Suprapubic skin (tissue), 4 donors: ENCODE measurements around the gene MKLN1. TPM values are rescaled to one million over a fixed set of nuclear protein-coding genes. Genes with fewer than 3 reads are reported as not detected.

ENCODE experiments used
- DNase-seq, 2 donors: peaks; one replicate each; pipeline ENCODE4 v3.0.0-alpha.2; 2019; ENCODE audit warnings: low spot score in 2 of 2
- H3K27ac ChIP-seq: fragments of 200-600 bp; sonication (generic); one replicate; pipeline ENCODE4 v1.5.1; 2019
- H3K27me3 ChIP-seq: fragments of 200-600 bp; sonication (generic); one replicate; pipeline ENCODE4 v1.5.1; 2019
- H3K36me3 ChIP-seq: fragments of 200-600 bp; sonication (generic); one replicate; pipeline ENCODE4 v1.5.1; 2019
- H3K4me1 ChIP-seq: fragments of 200-600 bp; sonication (generic); one replicate; pipeline ENCODE4 v1.5.1; 2019
- H3K4me3 ChIP-seq: fragments of 200-600 bp; sonication (generic); one replicate; pipeline ENCODE4 v1.5.1; 2019; ENCODE audit warnings: mild to moderate bottlenecking
- H3K9me3 ChIP-seq: fragments of 200-600 bp; sonication (generic); one replicate; pipeline ENCODE4 v1.5.1; 2019
- EP300 ChIP-seq: sonication (generic); formaldehyde crosslinking; IDR thresholded peaks from one replicate; pipeline ENCODE4 v1.6.1; 2017; ENCODE audit warnings: antibody characterized with exemption
- POLR2A ChIP-seq, 2 donors: fragments of 450-650 bp; IDR thresholded peaks; one replicate each; pipeline ENCODE4 v1.6.1; 2017; ENCODE audit warnings: antibody characterized with exemption in 2 of 2, mild to moderate bottlenecking in 2 of 2, moderate library complexity in 2 of 2
- POLR2AphosphoS5 ChIP-seq, 3 donors: sonication (generic); formaldehyde crosslinking; IDR thresholded peaks; one replicate each; pipeline ENCODE4 v1.6.1; 2017; ENCODE audit warnings: antibody characterized with exemption in 3 of 3
- WGBS: methylation state at CpG from one replicate; pipeline ENCODE4 v1.1.5; 2018; 5-methylcytosine and 5-hydroxymethylcytosine counted together
- total RNA-seq, 4 donors: library from RNA; depleted of rRNA; stranded (reverse); fragments of >200 nt; gene quantifications; one replicate each; pipeline ENCODE4 v1.1.0, GENCODE V29; 2016
- TF ChIP-seq, protein P1 (sequence below), 2 donors: fragments of 200-600 bp in 1 of 2; fragments of 450-650 bp in 1 of 2; sonication (generic) in 1 of 2; IDR thresholded peaks; one replicate each; pipeline ENCODE4 v1.5.1; 2016 to 2019; ENCODE audit warnings: antibody characterized with exemption in 2 of 2, mild to moderate bottlenecking in 1 of 2, moderate library complexity in 1 of 2

The MKLN1 gene
- total RNA-seq, 4 donors from 2014 or later, result 32.9 to 76.0 (median 39.9) TPM

DNA sequence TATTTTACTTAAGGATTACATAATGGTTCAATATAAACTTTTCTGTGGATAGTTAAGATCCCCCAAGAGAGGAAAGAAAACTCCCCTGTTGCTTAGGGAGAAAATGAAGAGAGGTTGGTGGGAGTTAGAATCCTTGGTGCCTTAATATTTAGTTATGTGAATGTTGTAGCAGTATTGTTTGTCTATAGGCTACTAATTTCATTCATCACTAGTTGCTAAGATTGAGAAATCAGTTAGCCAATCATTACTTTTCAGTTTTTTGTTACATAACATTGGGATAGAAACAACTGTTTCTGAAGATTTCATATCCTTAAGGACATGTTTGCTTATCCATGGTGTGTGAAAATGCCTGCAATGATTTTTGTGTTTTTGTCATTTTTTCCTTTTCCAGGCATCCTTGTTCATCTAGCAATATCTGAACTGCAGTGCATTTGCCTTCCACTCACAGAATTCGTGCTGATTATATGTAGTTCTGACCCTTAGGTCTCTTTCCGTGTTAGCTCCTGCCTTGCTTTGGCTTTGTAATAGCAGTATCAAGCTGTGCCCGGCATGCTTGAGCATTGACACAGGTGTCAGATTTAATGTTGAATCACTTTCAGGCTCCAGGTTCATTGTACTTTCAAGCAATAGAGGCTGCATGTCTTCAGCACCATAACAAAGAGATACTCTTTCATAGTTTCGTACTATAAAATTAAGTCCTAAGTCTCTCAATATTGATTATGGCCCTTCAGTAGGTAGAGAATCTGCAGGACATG, 143.8 kb downstream of the MKLN1 start:
- no peak overlapping the region for H3K27ac ChIP-seq
- H3K4me3 ChIP-seq, result no peak overlapping the region
- H3K36me3 ChIP-seq, result peaks cover 52% of the 10 kb centered on the region
- H3K27me3 ChIP-seq, result no peaks in the 10 kb centered on the region
- DNase-seq, result no peak
- H3K9me3 ChIP-seq, result no peaks in the 10 kb centered on the region
- TF ChIP-seq EP300 (no peak), POLR2AphosphoS5 (IDR thresholded peaks at IDR 0.05) (no peak), POLR2A (IDR thresholded peaks at IDR 0.05) (no peak)
- TF ChIP-seq, protein P1, sequence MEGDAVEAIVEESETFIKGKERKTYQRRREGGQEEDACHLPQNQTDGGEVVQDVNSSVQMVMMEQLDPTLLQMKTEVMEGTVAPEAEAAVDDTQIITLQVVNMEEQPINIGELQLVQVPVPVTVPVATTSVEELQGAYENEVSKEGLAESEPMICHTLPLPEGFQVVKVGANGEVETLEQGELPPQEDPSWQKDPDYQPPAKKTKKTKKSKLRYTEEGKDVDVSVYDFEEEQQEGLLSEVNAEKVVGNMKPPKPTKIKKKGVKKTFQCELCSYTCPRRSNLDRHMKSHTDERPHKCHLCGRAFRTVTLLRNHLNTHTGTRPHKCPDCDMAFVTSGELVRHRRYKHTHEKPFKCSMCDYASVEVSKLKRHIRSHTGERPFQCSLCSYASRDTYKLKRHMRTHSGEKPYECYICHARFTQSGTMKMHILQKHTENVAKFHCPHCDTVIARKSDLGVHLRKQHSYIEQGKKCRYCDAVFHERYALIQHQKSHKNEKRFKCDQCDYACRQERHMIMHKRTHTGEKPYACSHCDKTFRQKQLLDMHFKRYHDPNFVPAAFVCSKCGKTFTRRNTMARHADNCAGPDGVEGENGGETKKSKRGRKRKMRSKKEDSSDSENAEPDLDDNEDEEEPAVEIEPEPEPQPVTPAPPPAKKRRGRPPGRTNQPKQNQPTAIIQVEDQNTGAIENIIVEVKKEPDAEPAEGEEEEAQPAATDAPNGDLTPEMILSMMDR (IDR thresholded peaks at IDR 0.05), result no peak
- WGBS, result 91% methylated on average over 4 of the region's 4 CpGs
- no peaks in the 10 kb centered on the region for H3K4me1 ChIP-seq

DNA sequence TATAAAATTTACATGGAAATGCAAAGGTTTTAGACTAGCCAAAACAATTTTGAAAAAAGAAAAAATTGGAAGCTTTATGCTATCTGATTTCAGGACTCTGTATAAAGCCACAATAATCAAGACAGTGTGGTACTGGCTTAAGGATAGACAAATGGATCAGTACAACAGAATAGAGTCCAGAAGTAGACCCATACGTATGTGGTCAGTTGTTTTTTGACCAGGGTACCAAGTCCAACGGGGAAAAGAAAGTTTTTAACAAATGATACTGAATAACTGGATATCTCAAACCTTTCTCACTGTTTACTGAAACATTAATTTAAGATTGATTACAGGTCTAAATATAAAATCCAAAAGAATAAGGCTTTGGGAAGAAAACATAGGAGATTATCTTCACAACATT, 149.1 kb downstream of the MKLN1 start:
- no peak for TF ChIP-seq POLR2AphosphoS5 (IDR thresholded peaks at IDR 0.05)
- no peak for TF ChIP-seq EP300
- TF ChIP-seq POLR2A (IDR thresholded peaks at IDR 0.05), result no peak
- TF ChIP-seq, protein P1 (IDR thresholded peaks at IDR 0.05), result no peak
- H3K4me3 ChIP-seq, result no peak overlapping the region
- H3K36me3 ChIP-seq, result peaks cover 12% of the 10 kb centered on the region
- no peak overlapping the region for H3K27ac ChIP-seq
- WGBS, result 100% methylated on average over 2 of the region's 2 CpGs
- H3K27me3 ChIP-seq, result no peaks in the 10 kb centered on the region
- no peak for DNase-seq
- no peaks in the 10 kb centered on the region for H3K9me3 ChIP-seq
- peaks cover 4% of the 10 kb centered on the region for H3K4me1 ChIP-seq

DNA sequence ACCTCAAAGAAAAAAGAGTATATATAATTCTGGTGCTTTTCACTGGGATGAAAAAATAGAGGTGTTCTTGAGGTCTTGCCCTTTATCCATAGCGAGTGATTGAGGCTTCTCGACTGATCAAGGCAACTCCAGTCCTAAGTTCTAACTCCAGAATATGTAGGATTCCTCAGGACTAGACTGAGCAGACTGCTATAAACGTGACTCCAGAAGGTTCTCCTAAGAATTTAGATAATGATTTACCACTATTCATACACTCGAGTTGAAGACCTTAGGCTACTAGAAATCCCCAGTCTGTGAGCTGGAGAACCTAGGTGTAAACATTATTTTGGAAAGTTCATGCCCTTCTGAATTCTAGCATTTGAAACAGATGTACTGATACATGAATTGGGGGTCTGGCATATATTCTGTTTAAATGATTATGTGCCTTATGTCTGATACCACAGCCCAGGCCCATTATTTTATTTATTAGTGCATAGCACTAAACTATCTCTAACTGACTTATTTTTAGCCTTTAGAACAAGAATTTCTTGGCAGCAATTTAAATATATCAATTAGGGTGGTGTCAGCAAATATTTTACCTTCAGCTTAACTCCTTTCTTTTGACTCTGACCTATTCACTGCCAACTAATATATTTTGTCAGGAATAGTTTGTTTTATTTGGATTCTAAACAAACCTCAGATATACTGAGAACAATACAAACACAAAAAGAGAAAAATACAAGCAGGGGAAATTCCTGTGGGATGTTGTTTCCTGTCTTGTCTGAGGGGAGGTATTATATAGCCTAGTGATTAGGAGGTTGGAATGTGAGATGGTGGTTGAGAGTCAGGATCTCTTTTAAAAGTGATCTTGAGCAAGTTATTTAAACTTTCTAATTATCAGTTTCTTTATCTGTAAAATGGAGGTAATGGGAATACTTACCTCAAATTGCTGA, 153.0 kb downstream of the MKLN1 start:
- Histone ChIP-seq H3K27me3 (no peaks in the 10 kb centered on the region), H3K4me3 (no peak overlapping the region), H3K4me1 (peaks cover 4% of the 10 kb centered on the region), H3K9me3 (no peaks in the 10 kb centered on the region), H3K27ac (no peak overlapping the region), H3K36me3 (peaks cover 6% of the 10 kb centered on the region)
- TF ChIP-seq POLR2AphosphoS5 (IDR thresholded peaks at IDR 0.05) (no peak), POLR2A (IDR thresholded peaks at IDR 0.05) (no peak), EP300 (no peak)
- TF ChIP-seq, protein P1 (IDR thresholded peaks at IDR 0.05), result no peak
- no peak for DNase-seq
- WGBS, result 71% methylated on average over 4 of the region's 4 CpGs

DNA sequence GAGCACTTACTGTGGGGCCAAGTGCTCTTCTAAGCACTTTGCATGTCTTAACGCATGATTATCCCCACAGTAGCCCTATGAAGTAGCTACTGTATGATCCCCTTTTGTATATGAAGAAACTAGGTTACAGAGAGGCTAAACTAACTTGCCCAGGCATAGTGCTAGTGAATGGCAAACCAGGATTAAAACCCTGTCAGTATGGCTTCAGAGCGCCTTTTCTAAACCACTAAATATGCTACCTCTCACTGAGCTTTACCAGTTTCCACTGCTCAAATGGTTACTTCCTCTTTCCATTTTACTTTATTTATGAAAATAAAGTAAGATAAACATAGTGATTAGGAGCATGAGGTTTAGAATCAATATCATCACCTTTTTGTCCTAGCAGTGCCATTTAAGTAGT, 155.1 kb downstream of the MKLN1 start:
- Histone ChIP-seq H3K9me3 (no peaks in the 10 kb centered on the region), H3K4me3 (no peak overlapping the region), H3K4me1 (peaks cover 4% of the 10 kb centered on the region), H3K27me3 (no peaks in the 10 kb centered on the region), H3K36me3 (peaks cover 18% of the 10 kb centered on the region), H3K27ac (no peak overlapping the region)
- DNase-seq, result no peak
- TF ChIP-seq EP300 (no peak), POLR2A (IDR thresholded peaks at IDR 0.05) (no peak), POLR2AphosphoS5 (IDR thresholded peaks at IDR 0.05) (no peak)
- TF ChIP-seq, protein P1 (IDR thresholded peaks at IDR 0.05), result no peak
- WGBS, result 100% methylated on average over 2 of the region's 2 CpGs

DNA sequence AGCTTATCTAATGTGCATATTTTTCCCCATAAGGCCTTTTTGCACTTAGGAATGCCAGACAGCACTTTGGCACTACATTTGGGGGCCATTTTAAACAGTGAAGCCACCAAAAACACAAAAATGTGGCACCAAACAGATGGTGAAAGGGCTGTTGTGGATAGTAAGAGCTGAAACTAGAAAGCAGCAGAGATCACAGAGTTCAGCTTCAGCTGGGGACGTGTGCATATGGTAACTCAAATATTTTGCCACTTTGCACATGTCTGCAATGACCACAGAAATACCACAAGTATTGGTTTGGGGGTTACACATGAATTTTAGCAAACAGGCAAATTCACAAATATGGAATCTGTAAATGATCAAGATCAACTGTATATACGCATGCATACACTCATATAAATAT, 155.9 kb downstream of the MKLN1 start:
- H3K36me3 ChIP-seq, result peaks cover 18% of the 10 kb centered on the region
- no peak overlapping the region for H3K4me3 ChIP-seq
- WGBS, result 91% methylated on average over 2 of the region's 2 CpGs
- H3K27me3 ChIP-seq, result no peaks in the 10 kb centered on the region
- H3K4me1 ChIP-seq, result peaks cover 4% of the 10 kb centered on the region
- TF ChIP-seq, protein P1 (IDR thresholded peaks at IDR 0.05), result no peak
- TF ChIP-seq POLR2A (IDR thresholded peaks at IDR 0.05), result no peak
- TF ChIP-seq POLR2AphosphoS5 (IDR thresholded peaks at IDR 0.05), result no peak
- TF ChIP-seq EP300, result no peak
- DNase-seq, result no peak
- no peak overlapping the region for H3K27ac ChIP-seq
- H3K9me3 ChIP-seq, result no peaks in the 10 kb centered on the region
